Nephron (organoid): ENCODE data around the gene FAM50A.

Experiments used
- H3K27ac Mint-ChIP-seq, 3 experiments: 2 replicates each; pipeline ENCODE4 v1.8.0; 2020; ENCODE audit warnings: mixed read lengths in 3 of 3, mild to moderate bottlenecking in 2 of 3, moderate library complexity in 1 of 3
- H3K27me3 Mint-ChIP-seq: 2 replicates; pipeline ENCODE4 v1.8.0; 2021; ENCODE audit warnings: low read depth, mild to moderate bottlenecking, moderate library complexity, mixed read lengths
- H3K36me3 Mint-ChIP-seq: 2 replicates; pipeline ENCODE4 v1.8.0; 2020; ENCODE audit warnings: low read depth, mixed read lengths
- H3K4me1 Mint-ChIP-seq: 2 replicates; pipeline ENCODE4 v1.8.0; 2020; ENCODE audit warnings: mixed read lengths
- H3K4me3 Mint-ChIP-seq, 3 experiments: 2 replicates each; pipeline ENCODE4 v1.8.0; 2020; ENCODE audit warnings: mild to moderate bottlenecking in 3 of 3, mixed read lengths in 3 of 3, moderate library complexity in 2 of 3
- H3K9me3 Mint-ChIP-seq: 2 replicates; pipeline ENCODE4 v1.8.0; 2020; ENCODE audit warnings: mixed read lengths
- TF ChIP-seq, protein P1 (sequence below), 3 experiments: fragments of 200-600 bp; sonication (generic); IDR thresholded peaks; one replicate each; pipeline ENCODE4 v1.5.0; 2021; ENCODE audit warnings: antibody characterized with exemption in 3 of 3; ENCODE audit not compliant: unreplicated experiment in 3 of 3

Gene FAM50A

DNA sequence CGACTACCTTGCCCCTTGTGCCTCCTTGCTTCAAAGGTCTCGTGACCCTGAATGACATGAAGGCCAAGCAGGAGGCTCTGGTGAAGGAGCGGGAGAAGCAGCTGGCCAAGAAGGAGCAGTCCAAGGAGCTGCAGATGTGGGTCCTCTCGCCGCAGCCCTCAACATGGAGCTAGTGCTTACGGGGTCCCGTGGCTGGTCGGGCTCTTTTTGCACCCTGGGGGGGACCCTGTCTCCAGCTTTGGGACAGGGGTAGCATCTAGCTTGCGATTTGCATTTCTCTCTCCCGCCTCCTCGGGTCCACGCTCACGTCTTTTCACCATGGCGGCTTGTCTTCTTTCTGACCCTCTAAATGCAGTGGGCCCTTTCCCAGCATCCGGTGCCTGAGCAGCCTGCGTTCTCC, 1.8 kb downstream of the FAM50A start:
- TF ChIP-seq, protein P1, sequence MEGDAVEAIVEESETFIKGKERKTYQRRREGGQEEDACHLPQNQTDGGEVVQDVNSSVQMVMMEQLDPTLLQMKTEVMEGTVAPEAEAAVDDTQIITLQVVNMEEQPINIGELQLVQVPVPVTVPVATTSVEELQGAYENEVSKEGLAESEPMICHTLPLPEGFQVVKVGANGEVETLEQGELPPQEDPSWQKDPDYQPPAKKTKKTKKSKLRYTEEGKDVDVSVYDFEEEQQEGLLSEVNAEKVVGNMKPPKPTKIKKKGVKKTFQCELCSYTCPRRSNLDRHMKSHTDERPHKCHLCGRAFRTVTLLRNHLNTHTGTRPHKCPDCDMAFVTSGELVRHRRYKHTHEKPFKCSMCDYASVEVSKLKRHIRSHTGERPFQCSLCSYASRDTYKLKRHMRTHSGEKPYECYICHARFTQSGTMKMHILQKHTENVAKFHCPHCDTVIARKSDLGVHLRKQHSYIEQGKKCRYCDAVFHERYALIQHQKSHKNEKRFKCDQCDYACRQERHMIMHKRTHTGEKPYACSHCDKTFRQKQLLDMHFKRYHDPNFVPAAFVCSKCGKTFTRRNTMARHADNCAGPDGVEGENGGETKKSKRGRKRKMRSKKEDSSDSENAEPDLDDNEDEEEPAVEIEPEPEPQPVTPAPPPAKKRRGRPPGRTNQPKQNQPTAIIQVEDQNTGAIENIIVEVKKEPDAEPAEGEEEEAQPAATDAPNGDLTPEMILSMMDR (IDR thresholded peaks at IDR 0.05; ENCODE audit: unreplicated experiment in 3 of 3) = no peak
- Mint-ChIP-seq H3K4me3 (peak overlapping the region; percentile 49 to 66 (median 51)), H3K27me3 (no peaks in the 10 kb centered on the region), H3K36me3 (peaks cover 9% of the 10 kb centered on the region), H3K27ac (no peak overlapping the region), H3K9me3 (peaks cover 13% of the 10 kb centered on the region), H3K4me1 (no peaks in the 10 kb centered on the region)

DNA sequence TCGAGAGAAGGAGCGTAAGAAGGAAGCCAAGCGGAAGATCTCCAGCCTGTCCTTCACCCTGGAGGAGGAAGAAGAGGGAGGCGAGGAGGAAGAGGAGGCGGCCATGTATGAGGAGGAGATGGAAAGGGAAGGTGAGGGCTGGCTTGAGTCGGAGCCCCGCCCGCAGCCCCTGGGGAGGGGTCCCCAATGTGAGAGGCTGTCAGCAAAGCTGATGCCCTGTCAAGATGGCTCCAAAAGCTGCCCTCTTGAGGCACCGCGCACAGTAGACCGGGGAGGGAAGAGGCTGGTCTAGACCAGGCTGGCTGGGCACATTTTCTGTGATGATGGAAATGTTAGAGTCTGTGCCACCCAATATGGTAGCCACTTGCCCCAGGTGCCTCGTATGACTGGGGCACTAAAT, 2.5 kb downstream of the FAM50A start:
- Mint-ChIP-seq H3K9me3 (peaks cover 13% of the 10 kb centered on the region), H3K27me3 (no peaks in the 10 kb centered on the region), H3K4me3 (peak overlapping the region; percentile 49 to 66 (median 51)), H3K4me1 (no peaks in the 10 kb centered on the region), H3K36me3 (peaks cover 9% of the 10 kb centered on the region), H3K27ac (no peak overlapping the region)
- TF ChIP-seq, protein P1 (IDR thresholded peaks at IDR 0.05; ENCODE audit: unreplicated experiment in 3 of 3) = no peak

DNA sequence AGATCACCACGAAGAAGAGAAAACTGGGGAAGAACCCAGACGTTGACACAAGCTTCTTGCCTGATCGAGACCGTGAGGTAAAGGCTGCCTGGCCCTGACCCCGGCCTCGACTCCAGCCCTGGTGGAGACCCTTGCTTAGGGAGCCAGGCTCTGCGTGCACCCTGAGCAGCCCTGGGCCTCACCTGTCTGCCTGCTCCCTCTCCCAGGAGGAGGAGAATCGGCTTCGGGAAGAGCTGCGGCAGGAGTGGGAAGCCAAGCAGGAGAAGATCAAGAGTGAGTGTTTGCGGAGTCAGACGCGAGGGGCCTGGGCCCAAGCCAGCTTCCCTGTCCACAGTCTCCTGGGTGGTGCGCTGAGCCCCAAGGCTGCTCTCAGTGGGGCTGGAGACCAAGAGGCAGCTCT, 4.5 kb downstream of the FAM50A start:
- Mint-ChIP-seq H3K4me3 (no peak overlapping the region), H3K36me3 (peaks cover 15% of the 10 kb centered on the region), H3K4me1 (no peaks in the 10 kb centered on the region), H3K27me3 (no peaks in the 10 kb centered on the region), H3K27ac (no peak overlapping the region), H3K9me3 (peaks cover 15% of the 10 kb centered on the region)
- TF ChIP-seq, protein P1 (IDR thresholded peaks at IDR 0.05; ENCODE audit: unreplicated experiment in 3 of 3) = no peak

DNA sequence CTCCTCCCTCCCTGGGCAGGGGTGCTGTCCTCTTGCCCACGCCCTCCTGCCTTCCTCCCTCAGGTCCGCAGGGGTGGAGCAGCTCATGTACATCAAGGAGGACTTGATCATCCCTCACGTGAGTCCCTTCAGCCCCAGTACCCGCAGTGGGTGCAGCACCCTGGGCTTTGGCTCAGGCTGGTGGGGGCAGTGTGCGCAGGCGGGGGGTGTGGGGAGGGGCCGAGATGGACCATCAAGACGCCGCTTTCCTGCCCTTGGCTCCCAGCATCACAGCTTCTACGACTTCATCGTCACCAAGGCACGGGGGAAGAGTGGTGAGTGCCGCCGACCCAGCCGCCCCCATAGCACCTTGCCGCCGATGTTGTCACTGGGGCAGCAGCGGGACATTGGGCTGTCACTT, 5.7 kb downstream of the FAM50A start:
- TF ChIP-seq, protein P1 (IDR thresholded peaks at IDR 0.05; ENCODE audit: unreplicated experiment in 3 of 3) = no peak
- no peak overlapping the region for H3K4me3 Mint-ChIP-seq
- H3K4me1 Mint-ChIP-seq = no peaks in the 10 kb centered on the region
- H3K9me3 Mint-ChIP-seq = peaks cover 20% of the 10 kb centered on the region
- H3K36me3 Mint-ChIP-seq = peaks cover 21% of the 10 kb centered on the region
- no peak overlapping the region for H3K27ac Mint-ChIP-seq
- H3K27me3 Mint-ChIP-seq = no peaks in the 10 kb centered on the region

DNA sequence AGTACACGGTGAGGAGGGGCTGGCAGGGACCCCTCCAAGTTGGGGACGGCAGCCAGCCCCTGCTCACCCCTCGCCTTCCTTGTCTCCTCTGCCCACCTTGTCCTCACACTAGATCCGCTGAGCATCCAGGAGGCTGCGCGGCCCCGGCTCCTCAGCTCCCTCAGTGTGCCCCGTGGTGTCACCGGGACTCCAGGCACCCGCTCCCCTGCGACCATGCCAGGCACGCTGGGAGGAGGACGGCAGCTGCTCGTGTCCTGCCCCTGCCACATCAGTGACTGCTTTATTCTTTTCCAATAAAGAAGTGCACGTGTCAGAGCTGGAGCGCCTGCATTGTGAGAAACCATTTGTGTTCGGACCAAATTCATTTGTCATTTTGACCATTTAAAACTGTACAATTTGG, 6.4 kb downstream of the FAM50A start:
- no peaks in the 10 kb centered on the region for H3K27me3 Mint-ChIP-seq
- H3K36me3 Mint-ChIP-seq = peaks cover 22% of the 10 kb centered on the region
- no peaks in the 10 kb centered on the region for H3K4me1 Mint-ChIP-seq
- H3K4me3 Mint-ChIP-seq = no peak overlapping the region
- H3K27ac Mint-ChIP-seq = no peak overlapping the region
- H3K9me3 Mint-ChIP-seq = peaks cover 22% of the 10 kb centered on the region
- TF ChIP-seq, protein P1 (IDR thresholded peaks at IDR 0.05; ENCODE audit: unreplicated experiment in 3 of 3) = no peak

DNA sequence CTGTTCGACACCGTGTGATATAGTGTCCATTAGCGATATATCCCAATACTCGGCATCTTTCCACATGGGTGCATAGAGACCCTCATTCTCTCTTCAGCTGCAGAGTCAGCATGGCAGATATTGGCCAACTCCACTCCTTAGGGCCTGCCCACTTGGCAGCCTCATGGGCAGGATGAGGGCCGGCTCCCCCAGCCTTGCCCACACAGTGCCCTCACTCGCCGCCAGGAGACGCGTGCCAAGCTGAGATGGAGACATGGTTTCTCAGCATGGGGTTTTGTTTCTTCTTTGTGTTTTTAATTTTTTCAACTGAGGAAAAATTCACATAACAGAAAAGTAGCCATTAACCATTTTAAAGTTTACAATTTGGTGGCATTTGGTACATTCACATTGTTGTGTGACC, 8.9 kb downstream of the FAM50A start:
- no peak overlapping the region for H3K27ac Mint-ChIP-seq
- H3K4me1 Mint-ChIP-seq = peaks cover 5% of the 10 kb centered on the region
- H3K9me3 Mint-ChIP-seq = peaks cover 19% of the 10 kb centered on the region
- no peaks in the 10 kb centered on the region for H3K27me3 Mint-ChIP-seq
- peaks cover 20% of the 10 kb centered on the region for H3K36me3 Mint-ChIP-seq
- H3K4me3 Mint-ChIP-seq = no peak overlapping the region
- TF ChIP-seq, protein P1 (IDR thresholded peaks at IDR 0.05; ENCODE audit: unreplicated experiment in 3 of 3) = no peak
